ENCODE results near the gene LRFN3.

DNA sequence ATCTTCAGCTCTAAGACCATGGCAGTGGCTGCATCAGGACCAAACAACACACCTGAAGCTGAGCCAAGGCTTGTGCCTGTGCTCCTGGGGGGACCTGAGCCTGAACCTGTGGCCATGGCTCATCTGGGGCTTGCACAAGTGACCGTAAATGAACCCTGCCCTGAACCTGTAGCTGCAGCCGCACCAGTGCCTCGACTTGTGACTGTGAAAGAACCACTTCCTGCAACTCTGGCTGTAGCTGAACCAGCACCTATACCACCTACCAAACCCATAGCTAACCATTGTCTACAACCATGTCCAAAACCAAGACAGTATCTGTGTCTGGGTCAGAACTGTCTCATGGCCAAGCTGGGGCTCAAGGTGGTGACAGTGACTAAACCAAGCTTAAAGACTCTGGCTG lies 30.6 kb downstream of the LRFN3 start:
- no peak for TF ChIP-seq TAF1 (IDR thresholded peaks at IDR 0.05; ENCODE audit: low read depth, low read length)
- TF ChIP-seq PAX5 (IDR thresholded peaks at IDR 0.05; ENCODE audit: insufficient read depth, low read length, severe bottlenecking) = no peak
- TF ChIP-seq POLR2A (IDR thresholded peaks at IDR 0.05; ENCODE audit: low read depth, low read length) = no peak
- TF ChIP-seq POLR2AphosphoS5 (IDR thresholded peaks at IDR 0.05; ENCODE audit: low read depth, low read length) = no peak
